H7 (cell line): ENCODE results near the gene C3AR1. TPM values are rescaled to one million over a fixed set of nuclear protein-coding genes. Genes with fewer than 3 reads are reported as not detected.
"Not testable (repeated sequence)": the region's sequence is repeated elsewhere in the genome, so short reads cannot be mapped to it uniquely, and the experiment has no call there.

ENCODE experiments used
- DNase-seq: peaks from one replicate; pipeline ENCODE4 v3.0.0; 2012
- H3K27me3 ChIP-seq: 2 replicates; pipeline ENCODE4 v1.6.0; 2011; ENCODE audit warnings: mild to moderate bottlenecking, low read length; ENCODE audit not compliant: control insufficient read depth, insufficient read depth
- H3K36me3 ChIP-seq: replicated peaks from 2 replicates; pipeline ENCODE4 v1.5.1; 2011; ENCODE audit warnings: low read length; ENCODE audit not compliant: control insufficient read depth, insufficient read depth
- H3K4me3 ChIP-seq: 2 replicates; pipeline ENCODE4 v1.5.1; 2011; ENCODE audit warnings: low read depth, mild to moderate bottlenecking, control low read depth, low read length, moderate library complexity; ENCODE audit not compliant: insufficient read depth
- total RNA-seq: library from RNA; depleted of rRNA; stranded (reverse); fragments of >200 nt; shearing (Covaris generic); gene quantifications from 2 replicates; pipeline ENCODE4 v1.2.3, GENCODE V29; 2014; rRNA removed

The C3AR1 gene
- total RNA-seq, 1 experiment from 2014 or later = not detected

DNA sequence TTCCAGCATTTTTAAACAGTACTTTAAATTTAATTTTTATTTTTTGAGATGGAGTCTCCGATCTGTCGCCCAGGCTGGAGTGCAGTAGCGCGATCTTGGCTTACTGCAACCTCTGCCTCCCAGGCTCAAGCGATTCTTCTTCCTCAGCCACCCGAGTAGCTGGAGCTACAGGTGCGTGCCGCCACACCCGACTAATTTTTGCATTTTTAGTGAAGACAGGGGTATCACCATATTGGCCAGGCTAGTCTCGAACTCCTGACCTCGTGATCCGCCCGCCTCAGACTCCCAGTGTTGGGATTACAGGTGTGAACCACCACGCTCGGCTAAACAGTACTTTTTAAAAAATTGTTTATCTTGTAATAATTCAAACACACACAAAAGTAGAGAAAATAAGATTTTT lies 37.9 kb downstream of the C3AR1 start:
- no peak for DNase-seq
- no peaks in the 10 kb centered on the region for H3K36me3 ChIP-seq
- no peak overlapping the region for H3K4me3 ChIP-seq
- H3K27me3 ChIP-seq = no peaks in the 10 kb centered on the region

DNA sequence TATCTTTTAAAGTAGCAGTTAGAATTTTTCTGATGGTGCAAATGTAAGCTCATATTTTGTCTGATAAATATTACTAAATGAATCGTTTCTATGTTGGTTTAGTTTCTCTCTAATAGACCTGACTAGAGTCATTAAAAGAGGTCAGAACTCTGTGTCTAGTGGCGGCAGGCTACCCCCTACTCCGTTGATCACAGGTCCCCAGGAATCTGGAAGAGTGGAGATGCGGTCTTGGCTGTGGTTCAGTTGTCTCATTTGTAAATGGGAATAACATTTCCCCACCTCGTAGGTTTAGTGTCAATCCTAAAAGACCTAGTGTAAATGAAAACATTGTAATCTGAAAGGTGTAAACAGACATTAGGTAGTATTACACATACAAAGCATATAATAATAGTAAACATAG lies 38.3 kb downstream of the C3AR1 start:
- no peak overlapping the region; the same call in 1 of the 2 replicates for H3K4me3 ChIP-seq

DNA sequence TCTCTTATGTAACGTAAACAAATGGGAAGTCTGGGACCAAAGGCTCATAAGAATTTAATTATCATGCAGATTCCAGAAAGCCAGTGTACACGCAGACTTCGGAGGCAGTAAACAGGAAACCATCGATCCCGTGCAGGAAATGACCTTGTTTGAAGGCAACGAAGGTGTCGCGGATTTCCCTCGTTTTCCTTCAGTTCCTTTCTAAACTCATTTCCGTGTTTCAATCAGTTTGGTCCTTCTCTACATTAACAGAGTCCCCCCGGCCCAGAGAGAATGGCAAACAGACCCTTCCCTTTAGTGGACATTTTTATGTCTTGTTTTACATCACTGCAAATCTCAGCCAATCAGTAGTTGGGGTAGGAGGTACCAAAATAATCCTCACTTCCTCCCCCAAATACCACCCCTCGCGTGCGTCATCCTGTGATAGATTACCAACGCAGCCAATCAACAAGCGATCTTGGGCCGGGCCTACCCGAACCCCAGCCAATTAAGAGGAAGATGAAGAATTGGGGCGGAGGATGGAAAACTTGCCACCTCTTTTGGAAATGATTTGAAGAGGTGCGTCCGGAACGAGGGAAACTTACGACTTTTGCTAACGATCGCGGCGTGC lies 39.8 kb downstream of the C3AR1 start:
- peak; percentile 96 for DNase-seq
- Histone ChIP-seq H3K36me3 (no peaks in the 10 kb centered on the region), H3K27me3 (no peaks in the 10 kb centered on the region), H3K4me3 (peak overlapping the region; percentile 75)

More for the DNA sequence above, 38.3 kb downstream of the C3AR1 start:
- no peak for DNase-seq
- Histone ChIP-seq H3K27me3 (no peaks in the 10 kb centered on the region), H3K36me3 (no peaks in the 10 kb centered on the region)

DNA sequence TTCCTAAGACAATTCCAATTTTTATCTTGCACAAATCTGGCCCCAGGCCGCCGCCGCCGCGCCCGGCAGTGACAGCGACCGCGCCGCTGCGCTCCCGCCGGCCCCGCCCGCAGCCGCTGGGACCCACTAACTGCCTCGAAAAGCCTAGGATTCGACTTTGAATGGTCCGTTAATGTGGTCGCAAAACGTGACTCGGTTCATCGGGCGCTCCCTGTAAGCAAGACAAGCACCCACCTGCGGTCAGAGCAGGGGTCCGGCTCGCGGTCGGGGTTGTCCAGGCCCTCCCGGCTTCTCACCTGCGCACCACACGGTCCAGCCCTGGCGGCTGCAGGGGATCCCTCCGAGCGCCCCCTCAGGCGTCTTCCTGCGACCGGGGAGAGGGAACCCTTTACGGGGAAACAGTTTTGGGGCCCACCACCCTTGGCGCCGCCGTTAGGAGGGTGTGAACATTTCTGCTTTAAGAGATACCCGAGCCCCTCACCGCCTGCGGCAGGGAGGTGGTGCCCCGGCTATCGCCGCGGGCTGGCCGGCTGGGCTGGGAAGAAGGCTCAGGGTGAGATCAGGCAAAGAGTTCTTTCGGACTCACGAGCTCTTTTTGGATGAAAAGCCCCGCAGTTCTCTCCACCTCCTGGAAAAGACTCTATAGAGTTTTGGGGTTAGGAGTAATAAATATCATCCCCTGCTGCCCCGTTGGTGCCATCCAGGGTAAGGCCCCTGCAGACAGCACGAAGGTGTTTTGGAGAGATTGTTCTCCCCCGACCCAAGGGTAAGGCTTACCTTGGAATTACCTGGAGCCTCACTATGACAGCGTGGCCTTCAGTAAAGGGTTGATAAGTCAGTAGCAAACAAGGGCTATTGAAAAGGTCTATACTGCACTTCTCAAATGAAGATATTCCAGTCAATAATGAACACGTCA lies 47.2 kb downstream of the C3AR1 start:
- Histone ChIP-seq H3K36me3 (no peaks in the 10 kb centered on the region), H3K27me3 (no peaks in the 10 kb centered on the region; the same call in 1 of the 2 replicates), H3K4me3 (peak overlapping the region; percentile 60)
- DNase-seq = peak; percentile 92

DNA sequence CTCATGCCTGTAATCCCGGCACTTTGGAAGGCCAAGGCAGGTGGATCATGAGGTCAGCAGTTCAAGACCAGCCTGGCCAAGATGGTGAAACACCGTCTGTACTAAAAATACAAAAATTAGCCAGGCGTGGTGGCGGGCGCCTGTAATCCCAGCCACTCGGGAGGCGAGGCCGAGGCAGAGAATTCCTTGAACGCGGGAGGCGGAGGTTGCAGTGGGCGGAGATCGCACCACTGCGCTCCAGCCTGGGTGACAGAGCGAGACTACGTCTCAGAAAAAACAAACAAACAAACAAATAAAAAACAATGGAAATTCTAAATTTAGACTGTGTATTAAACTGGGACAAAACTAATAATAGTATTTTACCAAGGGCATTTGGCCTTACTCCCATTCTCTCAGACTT lies 47.9 kb downstream of the C3AR1 start:
- H3K27me3 ChIP-seq, H3K36me3 ChIP-seq, DNase-seq: not testable (repeated sequence)
- H3K4me3 ChIP-seq = peak overlapping the region; percentile 60

DNA sequence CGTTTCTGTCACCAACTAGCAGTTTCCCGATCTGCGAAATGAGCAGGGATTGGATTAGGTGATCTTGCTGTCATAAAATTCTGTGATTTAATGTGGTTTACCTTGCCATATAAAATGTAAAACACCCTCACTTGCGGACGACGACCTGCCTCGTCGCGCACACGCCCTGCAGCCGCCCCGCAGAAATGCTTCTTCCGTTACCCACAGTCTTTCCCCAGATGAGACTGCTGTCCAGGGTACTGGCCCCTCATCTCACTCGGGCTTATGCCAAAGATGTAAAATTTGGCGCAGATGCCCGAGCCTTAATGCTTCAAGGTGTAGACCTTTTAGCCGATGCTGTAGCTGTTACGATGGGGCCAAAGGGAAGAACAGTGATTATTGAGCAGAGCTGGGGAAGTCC lies 51.3 kb downstream of the C3AR1 start:
- DNase-seq = peak; percentile 47
- Histone ChIP-seq H3K27me3 (no peaks in the 10 kb centered on the region; the same call in 1 of the 2 replicates), H3K4me3 (no peak overlapping the region), H3K36me3 (no peaks in the 10 kb centered on the region)

DNA sequence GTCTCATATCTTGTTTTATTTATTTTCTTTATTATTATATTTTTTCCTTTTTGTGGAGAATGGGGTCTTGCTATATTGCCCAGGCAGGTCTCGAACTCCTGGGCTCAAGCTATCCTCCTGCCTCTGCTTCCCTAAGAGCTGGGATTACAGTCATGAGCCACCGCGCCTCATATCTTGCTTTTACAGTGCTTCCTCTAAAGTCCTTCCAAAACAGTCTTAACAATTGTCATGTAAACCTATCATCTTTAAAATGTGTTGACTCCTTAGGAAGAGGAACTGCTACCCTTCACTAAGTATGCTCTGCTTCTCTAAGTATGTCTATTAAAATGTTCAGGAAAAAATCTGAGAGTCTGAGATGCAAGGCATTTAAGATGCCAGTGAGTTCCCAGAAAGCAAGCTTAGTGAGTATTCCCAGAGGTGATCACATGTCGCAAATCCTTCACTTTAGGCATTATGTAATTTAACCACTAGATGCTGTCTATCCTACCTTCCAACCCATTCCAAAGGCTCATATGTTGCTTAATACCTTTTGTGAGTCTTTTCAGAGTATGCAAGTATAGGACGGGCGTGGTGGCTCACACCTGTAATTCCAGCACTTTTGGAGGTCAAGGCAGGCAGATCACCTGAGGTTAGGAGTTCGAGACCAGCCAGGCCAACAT lies 53.4 kb downstream of the C3AR1 start:
- Histone ChIP-seq H3K27me3 (no peaks in the 10 kb centered on the region), H3K4me3 (no peak overlapping the region), H3K36me3 (no peaks in the 10 kb centered on the region)
- no peak for DNase-seq

DNA sequence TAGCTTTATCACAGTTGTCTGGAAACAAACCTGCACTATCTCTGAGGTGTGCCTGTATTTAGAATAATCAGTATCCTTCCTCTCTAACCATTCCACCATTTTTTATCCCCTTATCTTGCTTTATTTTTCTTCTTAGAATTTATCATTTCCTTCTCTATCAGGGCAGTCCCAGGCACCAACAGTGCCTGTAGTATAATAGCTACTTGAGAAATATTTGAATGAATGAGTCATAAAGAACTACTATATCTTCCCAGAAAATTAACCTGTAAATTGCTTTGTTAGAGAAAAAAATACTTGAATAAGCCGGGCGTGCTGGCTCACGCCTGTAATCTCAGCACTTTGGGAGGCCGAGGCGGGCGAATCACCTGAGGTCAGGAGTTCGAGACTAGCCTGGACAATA lies 54.8 kb downstream of the C3AR1 start:
- no peak for DNase-seq
- no peaks in the 10 kb centered on the region for H3K27me3 ChIP-seq
- H3K4me3 ChIP-seq = no peak overlapping the region
- H3K36me3 ChIP-seq = no peaks in the 10 kb centered on the region

Other genes starting within 250 kb of the C3AR1 start
- 1.4 and 1.7 TPM in 2 replicates for gene SLC2A14, start 193.4 kb downstream of the C3AR1 start, total RNA-seq
- gene SLC2A3, start 130.2 kb downstream of the C3AR1 start, total RNA-seq = 289 and 357 TPM in 2 replicates
- 6.9 TPM in 2 replicates for gene FOXJ2, start 33.6 kb downstream of the C3AR1 start, total RNA-seq
- 42.6 and 50.1 TPM in 2 replicates for gene NECAP1, start 15.9 kb upstream of the C3AR1 start, total RNA-seq
- 0.74 TPM in 1 of 2 replicates, not detected in the other for gene CLEC4A, start 57.3 kb upstream of the C3AR1 start, total RNA-seq
- gene ZNF705A, start 90.7 kb upstream of the C3AR1 start, total RNA-seq = not detected in 2 replicates
- 2.6 and 4.6 TPM in 2 replicates for gene FAM90A1, start 161.3 kb upstream of the C3AR1 start, total RNA-seq